Measurements from ENCODE around the gene TAF3.

Gene TAF3

DNA sequence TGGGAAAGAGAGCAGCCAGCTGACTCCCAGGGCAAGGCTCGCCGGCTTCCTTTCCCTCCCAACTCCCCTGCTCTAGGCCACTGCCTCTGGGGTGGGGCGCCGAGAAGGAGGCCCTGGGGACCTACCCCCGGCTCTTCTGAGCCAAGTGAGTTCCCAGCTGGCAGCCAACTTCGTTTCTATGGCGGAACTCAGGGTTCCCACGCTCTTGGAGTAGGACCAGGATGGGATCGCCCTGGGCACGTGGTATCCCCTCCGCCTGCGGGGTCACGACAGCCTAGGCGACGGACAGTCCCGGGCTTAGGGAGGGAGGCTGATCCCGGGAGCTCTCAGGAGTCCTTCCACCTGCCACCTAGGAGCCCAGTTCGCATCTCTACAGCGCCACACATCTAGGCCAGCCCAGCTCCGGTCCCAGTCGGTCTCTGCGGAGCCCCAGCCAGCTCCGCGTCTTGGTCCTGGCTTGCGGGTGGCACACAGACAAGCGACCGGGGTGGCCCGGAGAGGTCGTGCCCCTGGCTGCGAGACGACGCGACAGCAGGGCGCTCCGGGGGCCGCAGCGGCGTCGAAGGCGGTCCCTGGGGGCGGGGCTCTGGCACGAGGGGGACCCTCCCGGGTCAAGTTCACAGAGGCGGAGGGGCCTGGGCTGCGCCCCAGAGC lies 215.6 kb downstream of the TAF3 start:
- no peak for DNase-seq (ENCODE audit: low read depth)

DNA sequence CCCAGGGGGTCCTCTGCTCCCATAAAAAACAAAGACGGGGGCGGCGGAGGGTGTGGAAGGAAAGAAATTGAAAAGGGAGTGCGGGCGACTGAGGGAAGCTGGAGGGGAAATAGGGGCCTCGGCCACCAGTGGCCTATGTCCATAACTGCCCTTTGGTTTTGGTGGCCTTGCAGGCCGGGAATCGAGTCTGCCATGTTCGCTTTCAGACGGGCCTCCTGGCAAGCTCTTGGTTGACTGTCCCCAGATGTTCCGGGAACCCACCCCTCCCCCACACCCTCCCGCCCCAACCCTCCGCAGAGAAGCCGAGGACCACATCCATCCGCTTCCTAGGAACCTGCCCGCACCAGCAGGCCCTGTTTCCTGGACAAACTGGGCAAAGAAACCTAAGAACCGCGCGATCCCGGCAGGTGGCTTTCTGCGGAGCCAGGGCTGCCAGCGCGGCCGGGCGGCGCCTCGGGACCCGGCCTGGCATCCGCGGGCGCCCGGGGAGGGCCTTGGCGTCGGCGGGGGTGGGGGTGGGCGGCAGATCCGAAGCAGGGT lies 216.2 kb downstream of the TAF3 start:
- DNase-seq (ENCODE audit: low read depth) = no peak

DNA sequence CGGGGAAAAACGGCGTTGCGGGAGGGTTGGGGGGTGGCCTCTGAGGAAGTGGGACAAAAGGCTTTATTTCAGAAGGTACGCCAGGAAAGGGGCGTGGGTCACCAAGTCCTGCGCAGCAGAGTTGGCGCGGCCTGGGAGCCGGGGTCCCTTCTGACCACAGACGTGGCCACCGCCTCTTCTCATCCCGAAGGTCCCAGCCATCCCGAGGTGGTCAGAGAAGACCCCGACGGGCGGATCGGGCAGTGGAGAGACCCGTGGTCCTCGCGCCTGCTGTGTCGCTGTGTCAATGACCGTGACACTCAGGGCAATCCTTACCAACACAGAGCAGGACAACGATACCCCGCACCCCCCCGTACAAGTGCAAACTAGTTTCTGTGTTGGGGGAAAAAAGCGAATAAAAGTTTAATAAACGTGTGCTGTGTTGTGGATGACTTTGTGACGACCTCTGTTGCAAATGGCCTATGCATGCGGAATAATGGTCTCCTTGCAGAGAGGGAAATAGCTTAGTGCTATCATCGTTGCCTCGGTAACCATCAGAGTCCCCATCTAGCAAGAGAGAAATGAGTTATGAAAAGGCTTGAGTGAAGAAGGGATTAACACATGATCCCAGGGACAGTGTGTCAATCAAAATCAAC lies 216.8 kb downstream of the TAF3 start:
- no peak for DNase-seq (ENCODE audit: low read depth)

DNA sequence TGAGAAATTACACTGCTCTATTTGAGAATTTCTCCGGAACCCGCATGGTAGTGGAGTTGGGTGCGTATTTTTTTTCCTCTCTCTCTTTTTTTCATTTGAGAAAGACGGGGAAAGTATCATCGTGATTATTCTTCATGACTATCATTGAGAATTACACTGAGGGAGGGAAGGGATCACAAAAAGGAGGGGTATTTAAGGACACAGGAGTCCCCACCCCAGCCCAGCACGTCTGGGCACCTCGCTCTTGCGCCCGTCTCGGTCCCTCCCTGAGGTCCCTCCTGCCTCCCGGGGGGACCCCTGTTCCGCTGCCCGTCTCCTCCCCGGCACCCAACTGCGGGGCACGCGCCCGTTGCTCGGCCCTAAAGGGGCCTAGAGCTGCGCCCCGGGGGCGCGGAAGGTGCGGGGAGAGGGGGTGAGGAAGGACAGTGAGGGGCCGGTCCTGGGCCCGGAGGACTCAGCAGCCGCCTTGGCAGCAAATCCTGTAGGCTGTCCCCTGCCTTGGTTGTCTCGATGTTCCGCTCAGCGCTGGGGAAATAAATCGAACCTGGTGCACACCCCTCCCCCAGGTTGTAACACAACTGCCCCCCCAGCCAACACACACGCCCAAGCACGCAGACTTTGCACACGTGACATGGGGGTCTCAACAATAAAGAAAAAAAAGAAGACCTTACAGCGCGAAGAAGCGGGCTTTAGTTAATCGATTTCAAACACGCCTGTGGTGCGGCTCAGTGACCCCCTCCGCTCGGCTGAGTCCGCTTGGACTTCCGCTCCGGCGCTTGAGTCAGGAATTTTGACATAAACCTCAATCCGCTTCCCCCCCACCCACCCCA lies 217.6 kb downstream of the TAF3 start:
- DNase-seq (ENCODE audit: low read depth) = no peak

DNA sequence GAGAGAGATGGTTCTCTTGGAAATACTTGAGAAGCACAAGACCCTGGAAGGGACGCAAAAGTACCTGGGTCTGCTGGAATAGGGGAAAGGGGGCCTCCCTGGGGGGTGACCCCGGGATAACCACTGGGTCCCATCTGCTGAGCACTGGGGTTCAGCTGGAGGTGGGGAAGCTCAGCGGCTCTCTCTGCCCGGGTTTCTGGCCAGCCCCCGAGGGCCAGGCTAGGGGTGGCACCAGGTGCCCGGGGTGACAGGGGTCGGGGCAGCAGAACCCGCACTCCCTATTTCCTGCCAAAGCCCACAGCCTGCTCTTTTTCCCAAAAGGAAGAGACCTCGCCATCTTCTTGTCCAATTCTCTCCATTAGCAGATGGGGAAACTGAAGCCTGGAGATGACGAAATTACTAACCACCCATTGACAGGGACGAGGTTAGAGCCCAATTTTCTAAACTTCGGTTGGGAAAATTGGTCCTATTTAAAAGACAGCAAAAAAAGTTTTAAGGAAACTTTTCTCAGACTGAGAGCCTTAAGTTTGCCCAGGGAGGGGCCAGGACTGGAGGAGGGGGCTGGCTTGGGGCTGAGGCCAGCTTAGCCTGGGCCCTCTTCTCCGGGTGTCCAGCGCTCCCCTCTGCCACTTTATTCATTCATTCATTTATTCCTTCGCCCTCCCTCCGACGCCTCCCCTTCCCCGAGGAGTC lies 218.3 kb downstream of the TAF3 start:
- no peak for DNase-seq (ENCODE audit: low read depth)

DNA sequence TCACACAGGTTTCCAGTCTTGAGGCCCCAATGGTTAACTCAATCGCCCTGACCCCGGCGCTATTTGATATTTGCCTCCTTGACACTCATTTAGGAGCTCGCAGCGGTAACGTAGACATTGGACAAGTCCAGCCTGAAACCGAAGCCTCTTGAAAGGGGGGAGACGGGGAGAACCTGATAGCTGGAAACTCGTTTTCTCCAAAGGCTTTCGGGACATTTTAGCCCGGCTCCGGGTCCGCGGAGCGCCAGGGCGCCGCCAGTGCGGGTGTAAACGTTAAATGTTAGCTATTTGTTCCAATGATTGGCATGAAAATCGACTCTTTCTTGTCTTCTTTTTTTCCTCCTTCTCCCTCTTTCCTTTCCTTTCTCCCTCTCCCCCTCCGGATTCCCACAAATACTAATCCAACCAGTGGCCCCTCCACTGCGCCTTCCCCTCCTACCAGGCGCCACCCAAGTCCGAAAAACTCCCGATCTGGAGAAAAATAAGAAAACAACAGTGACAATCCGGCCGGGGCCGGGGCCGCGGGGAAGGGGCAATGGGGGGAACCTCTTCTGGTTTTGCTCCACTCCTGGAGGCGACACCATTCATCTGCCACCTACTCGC lies 219.0 kb downstream of the TAF3 start:
- no peak for DNase-seq (ENCODE audit: low read depth)

DNA sequence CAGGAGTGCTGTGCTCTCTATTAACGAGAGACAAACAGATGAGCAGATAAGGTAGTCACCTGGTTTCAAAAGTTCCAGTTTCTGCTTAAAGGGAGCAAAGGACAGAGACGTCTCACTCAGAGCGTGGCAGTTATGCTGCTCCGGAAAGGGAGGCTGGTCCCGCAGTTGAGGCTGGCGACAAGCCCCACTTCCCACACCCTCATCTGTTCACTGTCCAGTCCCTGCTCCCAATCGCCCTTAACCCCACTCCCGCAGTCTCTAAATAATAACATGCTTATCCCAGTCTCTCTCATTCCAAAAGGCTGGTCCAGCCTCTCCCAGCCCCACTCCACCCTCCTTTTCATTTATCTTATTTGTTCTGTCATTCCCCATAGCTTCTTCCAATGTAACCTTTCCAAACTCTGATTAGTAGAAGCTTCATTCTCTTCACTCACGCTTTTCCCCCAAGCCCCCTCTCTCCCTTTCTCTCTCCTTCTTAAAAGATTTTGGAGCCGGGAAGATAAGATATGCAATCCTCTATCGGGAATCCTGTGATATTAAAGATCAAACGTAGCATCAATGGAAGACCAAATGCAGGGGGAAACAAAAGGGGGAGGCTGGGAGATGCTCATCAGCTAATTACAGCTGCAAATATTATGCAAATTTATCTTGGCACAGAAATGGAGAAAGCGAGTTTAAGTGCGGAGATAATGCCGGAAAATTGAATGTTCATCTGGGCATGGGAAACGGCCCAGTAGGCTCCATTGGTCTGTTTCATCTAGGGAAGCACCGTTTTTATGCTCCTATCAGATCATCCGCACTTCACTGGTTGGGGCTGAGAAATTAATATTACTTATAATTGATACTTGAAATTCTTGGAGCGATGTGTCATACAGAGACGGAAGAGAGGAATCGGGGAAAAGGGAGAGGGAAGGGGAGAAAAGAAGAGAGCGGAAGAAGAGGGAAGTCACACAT lies 219.9 kb downstream of the TAF3 start:
- DNase-seq (ENCODE audit: low read depth) = no peak

DNA sequence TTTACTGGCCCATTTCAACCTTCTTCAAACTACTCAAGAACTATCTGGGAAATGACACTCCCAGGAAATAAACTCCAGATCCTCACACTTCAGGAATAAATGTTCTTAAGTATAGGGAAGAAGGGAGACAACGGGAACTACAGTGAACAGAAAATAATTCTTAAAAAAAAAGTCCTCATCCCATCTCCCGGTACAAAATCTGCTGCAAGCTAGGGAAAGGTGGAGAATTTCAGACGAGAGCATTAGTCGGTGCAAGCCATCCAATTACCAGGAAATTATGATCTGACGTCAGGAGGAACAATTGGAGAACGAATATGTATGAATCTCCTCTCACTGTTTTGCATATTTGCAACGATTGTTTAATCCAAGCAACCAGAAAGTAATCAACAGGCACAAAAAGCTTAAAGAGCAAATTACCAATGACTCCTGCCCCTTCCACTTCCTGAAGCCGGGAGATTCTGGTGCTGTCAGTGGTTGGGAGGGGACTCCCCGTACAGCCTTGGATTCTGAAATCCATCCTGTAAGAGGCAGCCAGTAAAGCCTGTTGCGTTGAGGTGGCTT lies 221.1 kb downstream of the TAF3 start:
- no peak for DNase-seq (ENCODE audit: low read depth)

DNA sequence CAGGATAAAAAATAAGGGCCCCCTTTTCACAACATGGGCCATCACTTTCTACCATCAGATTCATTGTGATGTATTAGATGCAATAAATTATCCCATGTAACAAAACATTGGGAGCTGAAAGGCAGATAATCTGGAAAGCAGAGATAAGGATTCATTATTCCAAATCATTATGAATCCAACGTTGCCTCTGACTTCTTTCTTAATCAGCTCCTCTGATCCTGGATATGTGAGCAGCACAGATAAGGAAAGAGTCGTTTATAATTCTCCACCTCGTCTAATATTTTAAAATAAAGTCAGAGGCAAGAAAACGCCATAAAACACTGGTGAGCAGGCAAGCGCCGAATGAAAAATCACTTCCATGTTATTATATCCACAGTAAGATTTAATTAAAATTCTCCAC lies 222.3 kb downstream of the TAF3 start:
- DNase-seq (ENCODE audit: low read depth) = no peak

DNA sequence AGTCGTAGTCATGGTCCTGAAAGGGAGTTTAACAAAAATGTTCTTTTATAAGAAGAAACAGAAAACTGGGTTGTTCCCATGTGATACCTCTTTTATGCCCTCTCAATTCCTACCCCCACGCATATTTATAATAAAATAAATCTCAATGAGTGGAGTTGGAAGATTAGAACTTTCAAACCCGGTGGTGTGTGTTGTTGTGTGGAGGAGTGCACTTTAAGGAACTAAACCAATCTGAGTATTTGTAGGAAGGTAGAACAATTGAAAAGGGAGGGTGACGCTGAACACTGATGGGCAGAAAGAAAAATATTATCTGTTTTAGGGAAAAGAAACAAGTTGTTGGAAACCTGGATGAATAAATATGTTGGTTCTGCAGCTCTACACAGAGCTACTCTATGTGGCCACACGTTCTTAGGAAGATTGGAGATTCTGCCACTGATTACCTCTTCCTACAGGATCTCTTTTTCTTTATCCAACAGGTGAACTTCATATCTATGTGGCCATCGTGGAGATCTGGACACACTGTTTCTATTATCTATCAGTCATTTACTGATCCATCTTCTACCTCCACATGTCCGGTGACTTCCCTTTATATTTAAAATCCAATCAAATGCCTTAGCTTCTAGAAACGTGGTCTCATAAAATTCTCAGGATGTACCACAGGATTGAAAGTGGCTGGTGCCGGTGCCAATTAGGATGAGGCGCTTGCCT lies 223.1 kb downstream of the TAF3 start:
- DNase-seq (ENCODE audit: low read depth) = no peak

DNA sequence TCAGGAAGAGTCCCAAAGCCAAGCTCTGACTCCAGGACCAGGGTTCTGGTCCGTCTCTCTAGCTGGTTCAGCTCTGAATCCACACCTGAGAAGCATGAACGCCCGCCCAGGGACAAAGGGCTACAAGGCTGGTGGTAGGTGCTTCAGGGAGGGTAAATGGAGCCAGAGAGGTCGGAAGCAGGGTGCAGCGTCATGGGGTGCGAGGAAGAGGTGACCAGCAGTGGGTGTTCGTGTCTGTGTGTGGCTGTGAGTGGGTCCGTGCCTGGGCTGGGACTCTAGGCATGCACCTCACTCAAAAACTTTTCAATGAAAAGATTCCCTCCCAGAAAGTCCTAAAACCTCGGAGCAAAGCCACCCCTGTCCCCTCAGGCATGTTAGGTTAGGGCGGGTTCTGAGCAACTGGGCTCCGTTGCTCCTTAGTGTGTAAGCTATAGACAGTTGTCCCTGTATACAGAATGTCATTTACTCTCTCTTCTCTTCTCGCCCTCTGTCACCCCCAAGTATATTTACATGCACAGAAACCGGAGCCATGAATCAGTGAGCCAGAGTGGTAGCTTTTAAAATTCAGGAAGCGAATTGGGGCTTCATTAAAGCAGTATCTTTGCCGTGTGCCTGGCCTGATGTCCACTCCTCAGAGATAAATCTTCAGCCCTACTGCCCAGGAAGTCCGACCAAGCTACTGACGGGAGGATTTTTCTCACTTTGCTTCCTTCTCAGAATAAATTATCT lies 223.9 kb downstream of the TAF3 start:
- no peak for DNase-seq (ENCODE audit: low read depth)

DNA sequence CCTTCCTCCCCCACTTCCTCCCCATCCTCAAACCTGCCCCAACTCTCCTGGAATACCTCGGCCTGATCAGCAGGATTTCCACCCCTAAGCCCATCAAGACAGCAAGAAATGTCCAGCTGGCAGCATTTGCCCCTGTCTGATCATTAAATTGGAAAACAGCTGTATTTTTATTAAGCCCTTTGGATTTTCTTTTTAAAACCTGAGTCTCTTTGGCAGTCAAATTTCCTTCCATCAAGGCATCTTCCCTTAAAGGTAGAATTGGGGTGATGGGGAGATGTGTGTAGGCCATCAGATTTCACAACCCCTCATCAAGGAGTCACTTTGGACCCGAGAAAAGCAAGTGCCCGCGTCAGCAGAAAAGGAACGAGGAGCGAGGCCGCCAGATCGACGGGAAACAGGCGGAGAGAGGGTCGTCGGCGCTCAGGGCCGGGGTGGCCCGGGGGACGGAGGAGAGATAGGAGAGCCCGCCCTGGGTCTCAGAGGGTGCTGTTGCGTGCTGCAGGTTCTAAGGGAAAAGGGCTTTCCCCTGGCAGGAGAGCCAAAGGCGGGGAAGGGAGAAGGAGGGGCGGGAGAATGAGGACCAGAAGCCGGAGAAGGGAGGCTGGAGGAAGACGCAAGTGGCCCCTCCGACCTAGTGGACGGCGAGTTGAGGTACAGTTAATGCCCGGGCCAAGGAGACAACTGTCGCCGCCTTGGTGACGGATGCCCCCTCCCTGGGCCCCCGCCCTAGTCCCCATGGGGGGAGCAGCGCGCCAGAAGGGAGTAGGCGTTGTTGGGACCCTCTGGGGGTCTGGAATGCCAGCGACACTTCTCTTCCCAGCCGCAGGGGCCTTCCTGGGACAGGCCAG lies 224.6 kb downstream of the TAF3 start:
- no peak for DNase-seq (ENCODE audit: low read depth)

DNA sequence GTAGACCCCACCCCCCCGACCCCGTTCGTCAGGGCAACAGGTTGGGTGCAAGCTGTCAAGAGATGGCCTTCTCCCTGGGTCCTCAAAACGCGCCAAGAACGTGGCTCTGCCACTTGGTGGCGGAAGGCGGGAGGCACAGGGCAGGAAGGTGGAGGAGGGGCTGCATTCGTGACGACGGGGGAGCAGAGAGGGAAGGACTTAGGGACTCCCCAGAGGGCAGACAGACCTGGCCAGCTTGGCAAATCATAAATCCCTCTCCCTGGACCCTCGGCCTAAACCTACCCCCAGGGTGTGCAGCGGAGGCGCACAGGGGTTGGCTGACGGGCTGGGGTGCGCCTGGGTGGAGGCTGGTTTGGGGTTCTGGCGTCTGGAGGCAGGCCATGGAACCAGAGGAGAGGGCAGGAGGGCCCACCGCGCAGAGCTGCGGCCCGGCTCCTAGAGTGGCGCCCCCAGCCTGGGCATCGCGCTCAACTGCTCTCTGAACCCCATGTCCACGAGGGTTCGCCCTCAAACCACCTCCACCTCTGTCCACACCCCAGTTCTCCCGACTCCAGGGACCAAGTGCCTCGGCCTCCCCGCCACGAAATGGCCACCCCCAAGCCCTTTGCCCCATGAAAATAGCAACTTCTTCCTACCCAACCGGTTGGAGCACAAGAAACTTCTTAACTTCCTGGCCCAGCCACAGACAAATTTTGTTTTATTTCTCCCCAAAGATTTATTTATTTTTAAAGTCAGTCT lies 225.4 kb downstream of the TAF3 start:
- DNase-seq (ENCODE audit: low read depth) = no peak

DNA sequence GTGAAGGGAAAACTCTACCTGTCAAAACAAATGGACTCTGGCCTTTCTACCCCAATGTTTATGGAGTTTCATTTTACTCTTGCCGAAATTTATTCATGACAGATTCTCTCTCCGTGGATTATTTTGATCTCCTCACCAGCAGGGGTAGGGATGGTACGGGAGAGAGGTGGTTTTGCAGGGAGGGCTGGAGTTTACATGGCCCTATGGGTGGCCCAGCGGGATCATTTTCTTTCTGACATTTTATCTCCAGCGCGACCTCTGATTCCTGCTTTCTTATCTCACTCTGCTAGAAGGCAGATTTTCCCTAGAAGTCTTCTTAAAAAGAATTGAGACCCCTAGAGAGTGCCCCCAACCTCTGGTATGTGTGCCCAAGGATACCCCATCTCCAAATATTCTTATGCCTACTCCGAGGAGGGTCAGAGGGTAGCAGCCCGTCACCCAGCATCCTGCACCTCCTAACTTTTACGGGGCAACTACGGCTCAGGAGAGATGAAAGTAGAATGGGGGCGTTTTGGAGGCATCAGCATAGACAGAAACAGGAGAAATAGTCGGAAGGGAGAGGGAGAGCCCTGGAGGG lies 226.1 kb downstream of the TAF3 start:
- no peak for DNase-seq (ENCODE audit: low read depth)

DNA sequence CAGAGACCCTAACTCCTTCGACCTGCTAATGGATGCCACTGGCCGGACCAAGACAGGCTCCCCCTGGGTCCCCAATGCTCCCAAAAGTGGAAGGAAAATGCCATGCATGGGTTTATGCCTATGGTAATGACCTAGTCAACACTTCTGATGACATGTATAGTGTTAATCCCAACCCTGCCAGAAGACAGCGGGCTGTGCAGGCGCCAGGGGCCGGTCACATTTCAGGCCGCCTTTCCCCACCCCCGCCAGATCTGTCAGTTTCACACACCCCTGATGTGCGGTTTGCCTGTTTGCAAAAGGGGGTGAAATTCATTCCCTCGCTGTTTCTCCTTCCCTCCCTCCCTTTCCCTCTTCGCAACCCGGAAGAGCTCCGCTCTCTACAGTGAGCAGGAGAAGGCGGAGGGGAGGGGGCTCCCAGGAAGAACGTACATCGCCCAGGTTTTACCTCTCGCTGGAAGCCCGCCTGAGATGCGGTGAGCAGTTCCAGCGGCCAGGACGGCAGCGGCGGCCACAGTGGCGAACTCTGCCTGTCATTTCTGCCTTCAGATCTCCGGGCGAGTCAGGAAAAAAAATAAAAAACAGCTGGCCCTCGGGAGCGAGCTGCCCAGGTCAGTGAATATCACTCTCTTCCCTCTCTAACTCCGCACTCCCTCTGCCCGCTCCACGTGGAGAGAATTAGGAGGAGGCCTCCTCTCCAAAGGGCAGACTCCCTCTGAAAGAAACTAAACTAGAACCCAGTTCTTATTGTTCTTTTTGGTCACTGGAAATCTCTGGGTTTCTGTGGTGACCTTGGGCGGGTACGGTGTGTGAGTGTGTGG lies 226.8 kb downstream of the TAF3 start:
- DNase-seq (ENCODE audit: low read depth) = no peak

All from HS-5 (cell line).